ENCODE data around the gene P4HB.

The P4HB gene

GRCh38 chr17:81863833-81864768 is 3.8 kb upstream of the P4HB start:
- no peak for TF ChIP-seq CTCF (IDR thresholded peaks at IDR 0.05)

GRCh38 chr17:81863123-81863675 is 2.9 kb upstream of the P4HB start:
- TF ChIP-seq CTCF (IDR thresholded peaks at IDR 0.05) = no peak

GRCh38 chr17:81860756-81861568 is 627 bp upstream of the P4HB start:
- no peak for TF ChIP-seq CTCF (IDR thresholded peaks at IDR 0.05)

GRCh38 chr17:81858967-81859905 is 1.1 kb downstream of the P4HB start:
- TF ChIP-seq CTCF (IDR thresholded peaks at IDR 0.05) = no peak

GRCh38 chr17:81858170-81858966 is 2.0 kb downstream of the P4HB start:
- TF ChIP-seq CTCF (IDR thresholded peaks at IDR 0.05) = no peak

- peak; percentile 37; the same call in 1 of the 2 replicates for TF ChIP-seq CTCF (IDR thresholded peaks at IDR 0.05)
Measured at GRCh38 chr17:81854974-81855774, 5.2 kb downstream of the P4HB start.

Measured in LNCAP (cell line).